Measurements from ENCODE around the gene KCTD16. TPM values are rescaled to one million over a fixed set of nuclear protein-coding genes. Genes with fewer than 3 reads are reported as not detected.

The KCTD16 gene
- total RNA-seq, 1 experiment from 2014 or later: 0.08 TPM

- no peaks in the 10 kb centered on the region for H3K9me3 ChIP-seq (ENCODE audit: control insufficient read depth, insufficient read depth, low read depth, low read length)
- DNase-seq (ENCODE audit: low read depth, low spot score): no peak
- no peak for TF ChIP-seq POLR2AphosphoS5 (IDR thresholded peaks at IDR 0.05; ENCODE audit: low read depth, low read length)
- TF ChIP-seq, protein P1, sequence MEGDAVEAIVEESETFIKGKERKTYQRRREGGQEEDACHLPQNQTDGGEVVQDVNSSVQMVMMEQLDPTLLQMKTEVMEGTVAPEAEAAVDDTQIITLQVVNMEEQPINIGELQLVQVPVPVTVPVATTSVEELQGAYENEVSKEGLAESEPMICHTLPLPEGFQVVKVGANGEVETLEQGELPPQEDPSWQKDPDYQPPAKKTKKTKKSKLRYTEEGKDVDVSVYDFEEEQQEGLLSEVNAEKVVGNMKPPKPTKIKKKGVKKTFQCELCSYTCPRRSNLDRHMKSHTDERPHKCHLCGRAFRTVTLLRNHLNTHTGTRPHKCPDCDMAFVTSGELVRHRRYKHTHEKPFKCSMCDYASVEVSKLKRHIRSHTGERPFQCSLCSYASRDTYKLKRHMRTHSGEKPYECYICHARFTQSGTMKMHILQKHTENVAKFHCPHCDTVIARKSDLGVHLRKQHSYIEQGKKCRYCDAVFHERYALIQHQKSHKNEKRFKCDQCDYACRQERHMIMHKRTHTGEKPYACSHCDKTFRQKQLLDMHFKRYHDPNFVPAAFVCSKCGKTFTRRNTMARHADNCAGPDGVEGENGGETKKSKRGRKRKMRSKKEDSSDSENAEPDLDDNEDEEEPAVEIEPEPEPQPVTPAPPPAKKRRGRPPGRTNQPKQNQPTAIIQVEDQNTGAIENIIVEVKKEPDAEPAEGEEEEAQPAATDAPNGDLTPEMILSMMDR (IDR thresholded peaks at IDR 0.05): no peak
- no peak for TF ChIP-seq SIN3A (IDR thresholded peaks at IDR 0.05; ENCODE audit: borderline replicate concordance, insufficient read depth, low read depth, low read length)
- TF ChIP-seq, protein P2, sequence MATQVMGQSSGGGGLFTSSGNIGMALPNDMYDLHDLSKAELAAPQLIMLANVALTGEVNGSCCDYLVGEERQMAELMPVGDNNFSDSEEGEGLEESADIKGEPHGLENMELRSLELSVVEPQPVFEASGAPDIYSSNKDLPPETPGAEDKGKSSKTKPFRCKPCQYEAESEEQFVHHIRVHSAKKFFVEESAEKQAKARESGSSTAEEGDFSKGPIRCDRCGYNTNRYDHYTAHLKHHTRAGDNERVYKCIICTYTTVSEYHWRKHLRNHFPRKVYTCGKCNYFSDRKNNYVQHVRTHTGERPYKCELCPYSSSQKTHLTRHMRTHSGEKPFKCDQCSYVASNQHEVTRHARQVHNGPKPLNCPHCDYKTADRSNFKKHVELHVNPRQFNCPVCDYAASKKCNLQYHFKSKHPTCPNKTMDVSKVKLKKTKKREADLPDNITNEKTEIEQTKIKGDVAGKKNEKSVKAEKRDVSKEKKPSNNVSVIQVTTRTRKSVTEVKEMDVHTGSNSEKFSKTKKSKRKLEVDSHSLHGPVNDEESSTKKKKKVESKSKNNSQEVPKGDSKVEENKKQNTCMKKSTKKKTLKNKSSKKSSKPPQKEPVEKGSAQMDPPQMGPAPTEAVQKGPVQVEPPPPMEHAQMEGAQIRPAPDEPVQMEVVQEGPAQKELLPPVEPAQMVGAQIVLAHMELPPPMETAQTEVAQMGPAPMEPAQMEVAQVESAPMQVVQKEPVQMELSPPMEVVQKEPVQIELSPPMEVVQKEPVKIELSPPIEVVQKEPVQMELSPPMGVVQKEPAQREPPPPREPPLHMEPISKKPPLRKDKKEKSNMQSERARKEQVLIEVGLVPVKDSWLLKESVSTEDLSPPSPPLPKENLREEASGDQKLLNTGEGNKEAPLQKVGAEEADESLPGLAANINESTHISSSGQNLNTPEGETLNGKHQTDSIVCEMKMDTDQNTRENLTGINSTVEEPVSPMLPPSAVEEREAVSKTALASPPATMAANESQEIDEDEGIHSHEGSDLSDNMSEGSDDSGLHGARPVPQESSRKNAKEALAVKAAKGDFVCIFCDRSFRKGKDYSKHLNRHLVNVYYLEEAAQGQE (IDR thresholded peaks at IDR 0.05; ENCODE audit: insufficient read depth in 1 of 2, low read depth in 2 of 2, low read length in 1 of 2): no peak
- TF ChIP-seq TCF7L2 (IDR thresholded peaks at IDR 0.05; ENCODE audit: low read depth, low read length): no peak
- POLR2A ChIA-PET: no interaction called here
- CTCF ChIA-PET: no interaction called here
- H3K4me1 ChIP-seq (ENCODE audit: control insufficient read depth, insufficient read depth, low read length): no peaks in the 10 kb centered on the region
- BruUV-seq (replicated peaks): no TSS peak
- peaks cover 29% of the 10 kb centered on the region for H3K27me3 ChIP-seq (ENCODE audit: control insufficient read depth, insufficient read depth, low read length)
- H3K4me3 ChIP-seq (ENCODE audit: low read depth in 2 of 2, low read length in 2 of 2): no peak overlapping the region
- in situ Hi-C loops (cut with HindIII; ENCODE audit: low pct_unique_long_range_greater_than_20kb, low sequenced_read_pairs): no loop called here
- H3K36me3 ChIP-seq (ENCODE audit: control insufficient read depth, insufficient read depth, low read length): no peaks in the 10 kb centered on the region
- H3K27ac ChIP-seq (ENCODE audit: low read length): no peak overlapping the region
- intact Hi-C loops (cut with micrococcal nuclease; ENCODE audit: unreplicated experiment): no loop called here
- no peak for ATAC-seq
Measured at GRCh38 chr5:144194144-144194543, 23.5 kb downstream of the KCTD16 start.

- Histone ChIP-seq H3K4me3 (ENCODE audit: low read depth in 2 of 2, low read length in 2 of 2) (no peak overlapping the region), H3K27me3 (ENCODE audit: control insufficient read depth, insufficient read depth, low read length) (peaks cover 31% of the 10 kb centered on the region), H3K36me3 (ENCODE audit: control insufficient read depth, insufficient read depth, low read length) (no peaks in the 10 kb centered on the region), H3K9me3 (ENCODE audit: control insufficient read depth, insufficient read depth, low read depth, low read length) (no peaks in the 10 kb centered on the region), H3K4me1 (ENCODE audit: control insufficient read depth, insufficient read depth, low read length) (no peaks in the 10 kb centered on the region), H3K27ac (ENCODE audit: low read length) (no peak overlapping the region)
- ATAC-seq (no peak; the same call in 1 of the 2 replicates), DNase-seq (ENCODE audit: low read depth, low spot score) (no peak)
- CTCF ChIA-PET: no interaction called here
- in situ Hi-C loops (cut with HindIII; ENCODE audit: low pct_unique_long_range_greater_than_20kb, low sequenced_read_pairs): no loop called here
- POLR2A ChIA-PET: no interaction called here
- no TSS peak for BruUV-seq (replicated peaks)
- TF ChIP-seq POLR2AphosphoS5 (IDR thresholded peaks at IDR 0.05; ENCODE audit: low read depth, low read length) (no peak), SIN3A (IDR thresholded peaks at IDR 0.05; ENCODE audit: borderline replicate concordance, insufficient read depth, low read depth, low read length) (no peak), TCF7L2 (IDR thresholded peaks at IDR 0.05; ENCODE audit: low read depth, low read length) (no peak)
- TF ChIP-seq, protein P2 (IDR thresholded peaks at IDR 0.05; ENCODE audit: insufficient read depth in 1 of 2, low read depth in 2 of 2, low read length in 1 of 2): no peak
- TF ChIP-seq, protein P1 (IDR thresholded peaks at IDR 0.05): no peak
- intact Hi-C loops (cut with micrococcal nuclease; ENCODE audit: unreplicated experiment): no loop called here
Measured at GRCh38 chr5:144195448-144195847, 24.8 kb downstream of the KCTD16 start.

Measured in Panc1 (cell line).